ENCODE results near the gene DYSF.

DYSF gene

DNA sequence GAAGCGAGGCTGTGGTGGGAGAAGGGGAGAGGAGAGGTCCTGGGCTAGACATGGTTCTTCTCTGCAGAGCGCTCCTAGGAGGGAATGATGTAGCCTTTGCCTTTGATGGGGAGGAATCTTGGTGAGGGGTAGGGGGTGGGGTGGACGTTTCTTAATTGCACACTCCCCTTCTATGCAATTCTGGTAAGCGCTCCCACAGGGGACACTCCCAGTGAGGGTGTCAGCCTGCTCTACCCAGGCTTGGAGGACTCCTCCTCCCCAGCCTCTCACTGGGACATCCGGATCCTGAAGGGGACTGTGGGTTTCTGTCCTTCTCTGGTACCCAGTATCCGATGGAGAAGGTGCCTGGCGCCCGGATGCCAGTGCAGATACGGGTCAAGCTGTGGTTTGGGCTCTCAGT, 114.3 kb downstream of the DYSF start:
- no peak for DNase-seq (ENCODE audit: low read depth in 1 of 2, low spot score in 1 of 2)

DNA sequence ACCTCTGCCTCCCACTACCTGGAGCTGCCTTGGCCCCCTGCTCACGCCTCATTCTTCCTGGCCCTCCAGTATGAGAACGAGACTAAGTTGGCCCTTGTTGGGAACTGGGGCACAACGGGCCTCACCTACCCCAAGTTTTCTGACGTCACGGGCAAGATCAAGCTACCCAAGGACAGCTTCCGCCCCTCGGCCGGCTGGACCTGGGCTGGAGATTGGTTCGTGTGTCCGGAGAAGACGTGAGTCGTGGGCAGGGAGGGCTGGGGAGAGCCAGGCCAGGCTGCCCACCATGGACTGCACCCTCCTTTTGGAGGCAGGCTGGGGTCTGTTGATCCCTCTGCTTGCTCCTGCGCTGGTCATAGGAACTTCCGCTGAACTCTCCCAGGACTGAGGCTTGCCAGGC, 114.7 kb downstream of the DYSF start:
- DNase-seq (ENCODE audit: low read depth in 1 of 2, low spot score in 1 of 2), result no peak

DNA sequence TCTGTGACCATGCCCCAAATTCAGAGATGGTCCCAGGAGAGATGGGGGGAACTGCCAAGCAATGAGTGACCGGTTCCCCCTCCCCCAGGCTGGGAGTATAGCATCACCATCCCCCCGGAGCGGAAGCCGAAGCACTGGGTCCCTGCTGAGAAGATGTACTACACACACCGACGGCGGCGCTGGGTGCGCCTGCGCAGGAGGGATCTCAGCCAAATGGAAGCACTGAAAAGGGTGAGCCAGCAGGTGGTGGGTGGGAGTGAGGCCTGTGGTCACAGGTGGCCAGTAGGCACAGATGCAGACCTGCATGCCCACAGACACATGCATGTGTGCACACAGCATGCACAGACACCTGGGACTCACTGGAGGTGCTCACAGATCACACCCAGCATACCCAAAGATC, 117.2 kb downstream of the DYSF start:
- DNase-seq (ENCODE audit: low read depth in 1 of 2, low spot score in 1 of 2), result no peak

DNA sequence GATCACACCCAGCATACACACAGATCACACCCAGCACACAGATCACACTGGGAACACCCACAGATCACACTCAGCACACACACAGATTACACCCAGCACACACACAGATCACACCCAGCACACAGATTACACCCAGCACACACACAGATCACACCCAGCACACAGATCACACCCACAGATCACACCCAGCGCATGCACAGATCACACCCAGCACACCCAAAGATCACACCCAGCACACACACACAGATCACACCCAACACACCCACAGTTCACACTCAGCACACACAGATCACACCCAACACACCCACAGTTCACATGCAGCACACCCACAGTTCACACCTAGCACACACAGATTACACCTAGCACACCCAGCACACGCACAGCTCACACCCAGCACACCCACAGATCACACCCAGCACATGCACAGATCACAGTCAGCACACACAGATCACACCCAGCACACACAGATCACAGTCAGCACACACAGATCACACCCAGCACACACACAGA, 117.6 kb downstream of the DYSF start:
- DNase-seq (ENCODE audit: low read depth in 1 of 2, low spot score in 1 of 2), result no peak

DNA sequence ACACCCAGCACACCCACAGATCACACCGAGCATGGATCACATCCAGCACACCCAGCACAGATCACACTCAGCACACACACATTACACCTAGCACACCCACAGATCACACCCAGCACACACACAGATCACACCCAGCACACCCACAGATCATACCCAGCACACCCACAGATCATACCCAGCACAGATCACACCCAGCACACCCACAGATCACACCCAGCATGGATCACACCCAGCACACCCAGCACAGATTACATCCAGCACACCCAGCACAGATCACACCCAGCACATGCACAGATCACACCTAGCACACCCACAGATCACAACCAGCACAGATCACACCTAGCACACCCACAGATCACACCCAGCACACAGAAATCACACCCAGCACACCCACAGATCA, 118.6 kb downstream of the DYSF start:
- no peak for DNase-seq (ENCODE audit: low read depth in 1 of 2, low spot score in 1 of 2)

DNA sequence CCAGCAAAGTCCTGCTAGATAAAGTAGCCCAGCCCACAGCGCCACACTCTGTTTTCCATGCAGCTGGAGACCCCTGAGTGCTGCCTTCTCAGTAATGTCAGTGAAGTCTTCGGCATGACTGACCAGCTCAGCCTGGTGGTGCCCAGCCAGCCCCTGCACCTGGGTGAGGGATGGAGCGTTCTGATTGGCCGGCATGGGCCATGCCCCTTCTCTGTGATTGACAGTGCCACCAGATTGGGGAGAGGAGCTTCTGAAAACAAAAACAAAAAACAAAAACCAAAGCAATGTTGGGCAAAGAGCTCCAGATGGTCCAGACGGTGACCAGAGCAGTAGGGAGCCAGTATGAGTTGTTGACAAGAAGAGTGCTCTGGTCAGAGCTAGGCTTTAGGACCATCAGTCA, 122.6 kb downstream of the DYSF start:
- DNase-seq (ENCODE audit: low read depth in 1 of 2, low spot score in 1 of 2), result no peak

DNA sequence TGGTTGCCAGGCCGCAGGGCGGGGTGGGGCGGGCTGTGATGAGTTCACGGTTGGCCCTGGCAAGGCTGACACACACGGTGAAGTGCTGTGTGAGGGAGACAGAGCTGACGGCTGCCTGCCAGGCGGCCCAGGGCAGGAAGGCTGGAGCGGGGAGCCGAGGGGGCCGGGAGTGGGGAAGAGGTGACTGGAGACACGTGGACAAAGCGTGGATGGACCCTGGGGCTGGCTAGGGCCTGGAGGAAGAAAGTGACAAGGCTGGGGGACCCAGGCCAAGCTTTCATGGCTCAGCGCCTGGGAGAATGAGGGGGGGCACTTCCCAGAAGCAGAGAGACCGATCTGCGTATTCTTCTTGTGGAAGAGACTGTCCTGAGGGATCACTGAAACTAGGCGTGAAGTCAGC, 123.2 kb downstream of the DYSF start:
- DNase-seq (ENCODE audit: low read depth in 1 of 2, low spot score in 1 of 2), result no peak

DNA sequence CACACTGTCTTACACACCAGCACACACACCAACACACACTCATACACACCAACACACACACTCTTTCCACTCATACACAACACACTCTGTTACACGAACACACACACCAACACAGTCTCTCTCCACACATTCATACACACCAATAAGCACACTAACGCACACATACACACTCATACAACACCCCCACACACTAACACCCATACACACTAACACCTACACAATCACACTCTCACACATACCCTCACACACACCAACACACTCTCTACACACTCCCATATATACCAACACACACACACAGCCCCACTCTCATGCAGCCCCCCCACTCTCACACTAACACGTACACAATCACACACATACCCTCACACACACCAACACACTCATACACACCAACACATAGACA, 123.8 kb downstream of the DYSF start:
- DNase-seq (ENCODE audit: low read depth in 1 of 2, low spot score in 1 of 2), result no peak

DNA sequence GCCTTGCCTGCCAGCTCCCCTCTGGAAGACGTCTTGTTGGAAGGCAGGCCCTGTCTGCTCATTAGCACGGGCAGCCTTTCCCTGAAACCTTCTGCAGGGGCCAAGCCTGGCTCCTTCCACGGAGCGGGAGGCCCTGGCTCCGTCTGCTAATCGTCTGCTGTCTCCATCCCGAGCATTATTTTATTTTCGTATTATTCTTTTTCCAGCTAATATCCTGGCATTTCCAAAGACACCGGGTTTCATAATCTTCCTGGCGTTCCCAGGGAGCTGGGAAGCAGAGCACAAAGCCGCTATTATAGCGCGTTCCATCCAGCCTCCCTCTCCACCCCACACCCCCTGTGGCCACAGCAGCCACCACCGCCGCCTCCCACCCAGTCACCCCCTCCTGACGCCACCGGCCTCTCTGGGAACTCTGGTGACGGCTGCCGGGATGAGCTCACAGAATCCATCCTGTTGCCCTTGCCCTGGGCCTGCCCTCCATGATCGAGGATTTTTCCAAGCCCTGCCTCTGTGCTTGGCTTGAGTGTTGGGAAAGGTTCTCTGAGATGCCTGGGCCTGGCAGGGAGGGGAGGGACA, 125.5 kb downstream of the DYSF start:
- DNase-seq (ENCODE audit: low read depth in 1 of 2, low spot score in 1 of 2), result no peak

DNA sequence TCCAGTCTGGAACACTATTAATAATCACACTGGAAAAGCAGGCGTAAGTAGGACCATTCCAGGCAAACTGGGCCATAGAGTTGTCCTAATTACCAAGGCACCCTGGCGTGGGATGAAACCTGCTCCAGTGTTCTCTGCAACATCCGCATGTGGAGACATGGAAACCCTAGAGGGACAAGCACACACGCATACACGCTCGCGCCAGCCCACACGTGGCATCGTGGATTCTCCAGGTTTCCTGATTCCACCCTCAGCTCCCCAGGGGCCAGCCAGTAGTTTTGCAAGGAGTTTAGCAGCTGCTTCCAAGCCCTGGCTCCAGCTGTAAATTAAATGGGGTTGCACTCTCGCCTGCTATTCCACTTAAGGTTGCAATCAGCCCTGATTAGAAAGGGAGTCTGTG, 127.7 kb downstream of the DYSF start:
- no peak for DNase-seq (ENCODE audit: low read depth in 1 of 2, low spot score in 1 of 2)

DNA sequence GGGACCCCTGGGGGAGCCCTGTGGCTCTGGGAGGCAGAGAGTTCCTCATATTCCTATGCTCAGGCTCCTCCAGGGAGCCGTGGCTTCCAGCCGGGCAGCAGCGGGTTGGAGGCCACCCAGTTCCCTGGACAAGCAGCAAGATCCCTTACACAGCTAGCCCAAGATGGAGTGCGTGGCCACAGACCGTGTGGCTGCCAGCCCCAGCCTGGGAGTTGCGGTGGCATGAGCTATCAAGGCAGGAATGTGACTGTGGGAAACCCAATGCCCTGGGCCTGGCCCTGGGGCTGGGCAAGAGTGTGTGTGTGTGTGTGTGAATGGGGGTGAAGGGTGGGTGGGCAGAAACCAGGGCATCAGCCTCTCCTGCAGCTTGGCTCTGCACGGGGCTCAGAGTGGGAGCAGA, 130.5 kb downstream of the DYSF start:
- DNase-seq (ENCODE audit: low read depth in 1 of 2, low spot score in 1 of 2), result no peak

DNA sequence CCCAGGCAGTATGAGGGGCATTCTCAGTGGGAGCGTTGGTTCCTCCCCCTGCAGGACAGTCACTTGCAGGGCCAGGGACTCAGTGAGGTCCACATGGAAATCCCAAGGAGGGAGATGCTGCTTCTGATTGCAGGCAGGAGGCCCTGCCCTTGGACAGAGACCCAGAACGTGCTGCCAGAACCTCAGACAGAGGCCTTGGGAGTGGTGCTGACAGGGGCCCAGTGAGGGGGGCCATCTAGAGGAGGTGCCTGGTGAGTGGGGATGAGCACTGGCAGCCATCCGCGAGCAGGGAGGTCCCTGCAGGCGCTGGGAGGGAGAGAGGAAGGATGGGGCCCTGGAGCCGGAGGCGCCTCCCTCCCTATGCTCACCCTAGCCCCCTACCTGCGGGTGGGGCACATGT, 133.1 kb downstream of the DYSF start:
- no peak for DNase-seq (ENCODE audit: low read depth in 1 of 2, low spot score in 1 of 2)

DNA sequence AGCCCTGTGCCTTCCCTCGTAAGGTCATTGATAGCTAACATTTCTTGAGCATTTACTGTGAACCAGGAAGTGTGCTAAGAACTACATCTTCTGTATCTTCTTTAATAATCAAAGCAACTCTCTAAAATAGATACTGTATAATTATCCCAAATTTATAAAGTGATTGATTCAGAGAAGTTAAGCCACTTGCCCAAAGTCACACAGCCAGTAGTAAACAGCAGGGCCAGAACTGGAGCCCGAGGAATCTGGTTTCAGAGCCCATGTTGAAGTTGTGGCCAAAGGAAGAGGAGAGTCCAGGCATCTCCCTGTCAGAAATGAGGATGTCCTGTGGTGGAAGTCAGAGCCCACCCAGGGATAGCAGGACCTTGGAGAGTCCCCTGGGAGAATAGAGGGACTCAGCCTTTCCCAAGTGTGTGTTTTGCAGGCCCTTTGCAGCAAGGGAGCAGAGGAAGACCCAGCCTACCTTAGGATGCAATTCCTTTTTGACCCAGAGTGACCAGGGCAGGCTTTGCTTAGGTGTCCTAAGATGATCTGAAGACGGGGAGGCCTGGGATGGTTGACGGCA, 134.2 kb downstream of the DYSF start:
- no peak for DNase-seq (ENCODE audit: low read depth in 1 of 2, low spot score in 1 of 2)

DNA sequence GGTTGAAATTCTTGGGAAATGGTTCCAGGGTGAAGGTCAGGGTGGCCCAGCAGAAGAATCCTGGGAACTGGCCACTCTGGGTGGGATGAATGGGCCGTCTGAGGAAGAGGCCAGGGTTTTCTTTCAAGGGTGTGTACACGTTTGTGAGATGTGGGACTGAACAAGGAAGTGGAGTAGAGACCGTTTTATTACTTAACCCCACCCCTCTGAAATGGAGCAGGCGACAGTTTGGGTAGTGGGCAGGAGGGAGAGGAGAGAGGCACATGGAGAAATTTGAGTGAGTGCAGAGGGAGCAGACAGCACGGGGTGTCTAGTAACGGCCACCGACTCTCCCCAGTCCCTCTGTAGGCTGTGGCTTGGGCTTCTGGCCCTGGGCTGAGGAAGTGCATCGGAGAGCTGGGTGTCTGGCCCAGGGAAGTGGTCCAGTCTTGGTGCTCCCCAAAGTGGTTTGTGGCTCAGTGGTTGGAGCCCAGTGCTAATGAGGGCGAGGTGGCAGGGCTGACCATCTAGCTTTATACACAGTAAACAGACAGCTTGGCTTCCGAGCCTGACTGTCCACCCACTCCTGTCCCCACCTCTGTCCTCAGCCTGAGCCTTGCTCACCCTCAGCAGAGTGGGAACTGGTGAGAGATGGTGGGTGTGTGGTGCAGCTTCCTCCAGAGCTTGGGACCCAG, 135.3 kb downstream of the DYSF start:
- DNase-seq (ENCODE audit: low read depth in 1 of 2, low spot score in 1 of 2), result no peak

DNA sequence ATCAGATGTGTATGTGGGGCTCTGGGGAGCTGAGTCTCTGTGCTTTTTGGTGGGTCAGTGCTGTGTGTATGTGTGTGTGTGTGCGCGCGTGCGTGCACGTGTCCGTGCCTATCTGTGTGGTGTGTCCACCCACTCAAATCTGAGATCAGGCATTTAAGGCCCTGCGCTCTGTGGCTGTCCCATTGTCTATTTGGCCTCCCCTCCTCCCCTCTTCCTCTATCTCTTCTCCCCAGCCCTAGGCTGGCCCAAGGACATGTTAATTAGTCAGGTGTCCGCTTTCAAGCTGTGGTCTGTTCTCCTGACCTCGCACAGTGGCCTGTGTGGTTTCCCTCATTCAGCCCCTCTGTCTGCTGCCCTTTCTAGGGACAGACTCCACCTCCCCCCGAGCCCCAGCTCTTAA, 136.4 kb downstream of the DYSF start:
- no peak for DNase-seq (ENCODE audit: low read depth in 1 of 2, low spot score in 1 of 2)

DNA sequence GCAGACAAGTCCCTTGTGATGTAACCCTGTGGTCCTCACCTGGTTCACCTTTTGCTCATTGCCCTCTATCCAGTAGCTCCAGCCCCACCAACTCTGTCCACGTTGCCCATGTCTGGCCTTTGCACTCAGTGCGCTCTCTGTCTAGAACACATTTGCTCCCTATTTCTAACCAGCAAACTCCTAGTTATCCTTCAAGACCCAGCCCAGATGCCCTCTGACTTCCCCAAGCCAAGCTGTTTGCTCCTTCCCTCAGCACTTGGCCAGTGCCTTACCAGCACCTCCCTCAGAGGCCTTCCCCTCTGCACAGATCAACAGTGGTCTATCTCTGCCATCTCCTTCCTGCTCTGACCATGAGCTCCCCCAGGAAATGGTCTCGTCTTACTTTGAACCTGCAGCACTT, 137.7 kb downstream of the DYSF start:
- DNase-seq (ENCODE audit: low read depth in 1 of 2, low spot score in 1 of 2), result no peak

DNA sequence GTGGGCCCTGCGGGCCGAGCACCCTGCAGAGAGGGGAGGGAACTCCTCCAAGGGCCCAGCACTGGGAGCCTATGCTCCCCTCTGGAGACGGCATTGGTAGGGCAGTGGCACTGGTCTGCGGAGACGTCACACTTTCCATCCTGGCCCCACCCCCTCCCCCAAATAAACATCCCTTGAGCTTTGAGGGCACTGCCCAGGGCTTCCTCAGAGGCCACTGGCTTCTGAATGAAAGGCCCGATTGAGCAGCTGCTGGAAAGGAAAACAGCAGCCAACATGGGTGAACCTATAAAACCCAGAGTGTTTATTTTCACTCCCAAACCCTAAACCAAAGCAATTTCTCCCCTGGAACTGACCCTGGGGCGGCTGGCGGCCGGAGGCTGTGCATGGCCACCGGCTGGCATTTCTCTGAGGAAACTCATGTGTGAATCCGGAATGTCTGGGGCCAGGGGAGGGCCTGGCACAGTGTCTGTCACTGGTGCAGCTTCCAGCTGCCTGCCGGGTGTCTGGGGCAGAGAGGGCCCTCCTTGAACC, 138.9 kb downstream of the DYSF start:
- DNase-seq (ENCODE audit: low read depth in 1 of 2, low spot score in 1 of 2), result no peak

DNA sequence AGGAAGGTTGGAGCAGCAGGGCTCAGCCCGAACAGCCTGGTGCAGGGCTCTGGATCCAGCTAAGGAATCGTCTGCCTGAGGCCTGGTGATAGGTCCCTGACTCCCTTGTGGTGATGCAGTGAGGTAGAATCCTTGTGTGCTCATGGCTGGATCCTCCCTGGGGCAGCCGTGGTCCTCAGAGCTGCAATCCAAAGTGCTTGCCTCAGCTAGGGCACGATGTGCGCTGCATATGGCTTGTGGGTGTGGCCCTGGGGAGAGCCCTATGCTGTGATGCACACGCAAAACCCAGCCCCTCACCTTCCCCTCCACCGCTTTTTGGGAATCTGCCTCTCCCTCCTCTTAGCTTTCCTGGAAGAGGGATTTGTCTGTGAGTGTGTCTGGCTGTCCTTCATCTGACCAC, 142.2 kb downstream of the DYSF start:
- DNase-seq (ENCODE audit: low read depth in 1 of 2, low spot score in 1 of 2), result no peak

DNA sequence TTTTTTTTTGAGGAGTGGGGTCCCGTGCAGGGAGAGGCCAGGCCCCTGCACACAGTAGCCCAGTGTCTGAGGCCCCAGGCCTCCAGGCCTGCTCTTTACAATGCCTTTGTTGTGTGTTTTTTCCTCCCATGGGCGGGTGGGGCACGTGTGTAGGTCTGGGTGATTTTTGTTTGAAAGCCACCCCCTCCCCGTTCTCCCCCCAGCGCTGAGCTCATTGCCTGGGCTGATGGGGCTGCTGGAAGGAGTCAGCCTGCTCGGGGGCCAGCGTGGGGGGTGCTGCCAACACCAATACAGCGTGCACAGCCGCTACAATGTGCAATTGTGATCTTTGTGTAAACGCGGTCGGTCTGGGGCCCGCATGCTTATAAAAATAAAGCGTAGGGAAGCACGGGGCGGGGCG, 142.7 kb downstream of the DYSF start:
- no peak for DNase-seq (ENCODE audit: low read depth in 1 of 2, low spot score in 1 of 2)

DNA sequence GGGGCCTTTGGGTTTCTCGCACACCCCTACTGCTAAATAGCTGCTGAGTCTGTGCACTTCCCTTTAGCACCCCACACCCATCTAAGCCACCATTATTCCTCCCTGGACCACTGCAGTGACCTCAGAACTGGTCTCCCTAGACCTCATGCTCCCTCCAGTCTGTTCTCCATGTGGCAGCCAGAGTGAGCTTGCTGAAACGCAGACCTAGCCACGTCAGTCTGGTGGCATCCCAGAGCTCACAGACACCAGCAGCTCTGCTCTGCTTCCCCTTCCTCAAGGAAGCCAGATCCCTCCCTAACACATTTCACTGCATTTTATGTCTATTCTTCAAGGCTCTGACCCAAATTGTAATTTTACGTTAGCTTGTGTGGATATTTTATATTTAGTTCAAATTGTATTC, 144.4 kb downstream of the DYSF start:
- DNase-seq (ENCODE audit: low read depth in 1 of 2, low spot score in 1 of 2), result no peak

DNA sequence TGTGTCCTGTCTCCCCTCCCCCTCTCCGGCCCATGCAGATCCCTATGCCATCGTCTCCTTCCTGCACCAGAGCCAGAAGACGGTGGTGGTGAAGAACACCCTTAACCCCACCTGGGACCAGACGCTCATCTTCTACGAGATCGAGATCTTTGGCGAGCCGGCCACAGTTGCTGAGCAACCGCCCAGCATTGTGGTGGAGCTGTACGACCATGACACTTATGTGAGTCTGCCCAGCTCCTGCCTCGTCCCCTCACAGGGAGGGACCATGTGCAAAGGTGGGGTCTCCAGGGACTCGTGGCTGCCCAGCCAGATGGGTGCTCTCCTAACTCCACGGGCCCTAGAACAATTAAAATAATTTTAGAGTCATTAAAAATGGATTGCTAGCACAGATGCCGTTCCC, 145.2 kb downstream of the DYSF start:
- no peak for DNase-seq (ENCODE audit: low read depth in 1 of 2, low spot score in 1 of 2)

DNA sequence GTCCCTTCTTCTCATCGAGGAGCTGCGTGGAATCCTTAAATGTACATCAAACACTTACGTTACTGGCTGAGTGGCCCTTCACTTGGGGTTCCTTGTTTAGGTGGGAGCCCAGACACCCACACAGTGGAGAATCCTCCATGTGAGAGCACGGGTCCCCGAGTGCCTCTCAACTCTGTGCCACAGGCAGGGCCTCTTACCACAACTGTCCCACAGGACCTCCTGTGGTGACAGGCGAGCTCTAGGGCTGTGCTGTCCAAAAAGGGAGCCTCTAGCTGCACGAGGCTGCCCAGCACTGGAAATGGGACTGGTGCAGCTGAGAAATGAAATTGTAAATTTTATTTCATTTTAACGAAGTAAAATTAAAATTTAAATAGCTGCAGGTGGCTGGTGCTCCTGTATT, 145.7 kb downstream of the DYSF start:
- DNase-seq (ENCODE audit: low read depth in 1 of 2, low spot score in 1 of 2), result no peak
